HG03103 (cell line): ENCODE results near the gene PLGLB1.
"Not testable (repeated sequence)": the region's sequence is repeated elsewhere in the genome, so short reads cannot be mapped to it uniquely, and the experiment has no call there.

Experiments
- ATAC-seq: cut with Tn5 transposase; IDR thresholded peaks from one replicate; pipeline ENCODE4 v1.9.1; 2021; ENCODE audit warnings: low read depth; ENCODE audit not compliant: unreplicated experiment

Gene PLGLB1

DNA sequence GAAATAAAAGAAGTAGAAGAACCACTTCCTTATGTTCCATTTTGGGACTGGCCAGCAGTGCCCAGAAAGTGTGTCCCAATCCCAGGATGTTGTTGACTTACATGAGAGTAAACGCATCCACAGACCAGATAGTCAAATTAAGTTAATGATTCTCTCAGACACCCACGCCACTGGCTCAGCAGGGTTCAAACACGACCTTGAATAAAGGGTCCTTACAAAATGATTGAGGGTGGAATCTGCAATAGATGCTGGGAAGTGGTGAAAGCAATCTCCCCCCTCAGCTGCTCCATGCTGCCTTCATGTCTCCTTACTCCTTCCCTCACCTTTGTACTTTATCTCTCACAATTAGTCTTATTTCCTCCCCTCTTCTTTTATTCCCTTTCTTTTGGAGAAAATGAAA, at the start of gene PLGLB1:
Gene PLGLB1, minus strand, starts transcription at position 101 of the 400 bp plus-strand sequence. Its CDS starts 61 bp downstream, at position 40.
- not testable (repeated sequence) for ATAC-seq

DNA sequence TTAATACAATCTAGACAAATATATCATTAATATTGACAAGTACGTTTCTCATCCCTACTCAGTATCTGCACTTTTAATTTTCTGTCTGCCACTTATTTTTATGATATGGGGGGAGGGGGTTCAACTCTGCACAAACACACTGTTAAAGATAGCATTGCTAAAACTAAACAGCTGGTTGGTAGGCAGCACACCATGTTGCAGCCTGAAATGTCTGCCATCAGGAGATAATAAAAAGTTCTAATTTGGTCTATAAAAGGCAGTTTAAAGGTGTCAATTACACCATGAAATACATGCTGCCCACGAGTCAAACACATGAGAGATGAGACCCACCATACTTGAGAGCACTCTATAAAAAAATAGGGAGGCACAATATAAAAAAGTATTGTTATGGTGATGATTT, 42.7 kb upstream of the PLGLB1 start:
- not testable (repeated sequence) for ATAC-seq

GRCh38 chr2:87063431-87063830, 41.8 kb upstream of the PLGLB1 start:
- ATAC-seq: not testable (repeated sequence)

- not testable (repeated sequence) for ATAC-seq
Measured at GRCh38 chr2:87061519-87061918, 39.9 kb upstream of the PLGLB1 start.

- not testable (repeated sequence) for ATAC-seq
Measured at GRCh38 chr2:87057606-87058005, 36.0 kb upstream of the PLGLB1 start.

- not testable (repeated sequence) for ATAC-seq
Measured at GRCh38 chr2:87056843-87057242, 35.2 kb upstream of the PLGLB1 start.

DNA sequence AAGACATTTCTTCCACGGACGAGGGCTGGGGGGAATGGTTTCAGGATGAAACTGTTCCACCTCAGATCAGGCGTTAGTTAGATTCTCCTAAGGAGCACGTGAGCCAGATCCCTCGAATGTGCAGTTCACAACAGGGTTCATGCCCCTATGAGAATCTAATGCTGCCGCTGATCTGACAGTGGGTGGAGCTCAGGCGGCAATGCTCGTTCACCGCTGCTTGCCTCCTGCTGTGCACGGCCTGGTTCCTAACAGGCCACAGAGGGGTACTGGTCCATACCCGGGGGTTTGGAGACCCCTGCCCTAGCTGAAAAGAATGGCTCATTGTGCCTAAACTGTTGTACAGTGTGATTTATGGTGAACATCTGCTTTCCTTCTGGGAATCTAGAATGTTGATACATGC, 34.8 kb upstream of the PLGLB1 start:
- ATAC-seq: not testable (repeated sequence)

- ATAC-seq: not testable (repeated sequence)
Measured at GRCh38 chr2:87054375-87054774, 32.7 kb upstream of the PLGLB1 start.

GRCh38 chr2:87041321-87041978, 19.8 kb upstream of the PLGLB1 start:
- not testable (repeated sequence) for ATAC-seq

GRCh38 chr2:87028607-87029006, 7.0 kb upstream of the PLGLB1 start:
- ATAC-seq: not testable (repeated sequence)

DNA sequence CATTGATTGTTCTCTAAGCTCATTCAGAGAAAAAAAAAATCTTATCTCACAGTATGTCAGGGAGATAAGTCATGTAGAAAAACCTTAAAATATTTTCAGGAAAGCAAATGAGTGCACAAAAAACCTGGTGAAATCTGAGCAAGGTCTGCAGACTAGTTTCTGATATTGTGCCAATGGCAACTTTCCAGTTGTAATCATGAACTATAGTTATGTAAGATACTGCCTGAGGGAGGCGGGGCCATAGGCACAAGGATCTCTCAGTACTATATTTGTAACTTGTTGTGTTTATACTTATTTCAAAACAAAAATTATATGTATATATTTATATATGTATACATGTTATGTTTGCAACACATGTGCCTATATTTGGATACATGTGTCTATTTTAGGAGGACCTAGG, 5.2 kb upstream of the PLGLB1 start:
- not testable (repeated sequence) for ATAC-seq

DNA sequence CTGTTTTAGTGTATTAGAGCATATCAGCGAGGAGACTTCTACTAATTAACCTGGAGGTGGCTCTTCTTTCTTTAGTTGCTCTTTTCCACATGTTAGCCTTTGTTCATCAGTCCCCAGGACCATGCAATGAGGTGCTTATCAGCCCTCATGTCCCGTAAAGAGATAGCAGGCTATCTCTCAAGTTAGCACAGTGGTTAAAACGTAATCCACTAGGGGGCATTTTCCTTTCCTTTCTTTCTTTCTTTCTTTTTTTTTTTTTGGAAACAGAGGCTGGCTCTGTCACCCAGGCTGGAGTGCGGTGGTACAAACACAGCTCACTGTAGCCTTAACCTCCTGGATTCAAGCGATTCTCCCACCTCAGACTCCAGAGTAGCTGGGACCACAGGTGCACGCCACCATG, 4.3 kb upstream of the PLGLB1 start:
- not testable (repeated sequence) for ATAC-seq

DNA sequence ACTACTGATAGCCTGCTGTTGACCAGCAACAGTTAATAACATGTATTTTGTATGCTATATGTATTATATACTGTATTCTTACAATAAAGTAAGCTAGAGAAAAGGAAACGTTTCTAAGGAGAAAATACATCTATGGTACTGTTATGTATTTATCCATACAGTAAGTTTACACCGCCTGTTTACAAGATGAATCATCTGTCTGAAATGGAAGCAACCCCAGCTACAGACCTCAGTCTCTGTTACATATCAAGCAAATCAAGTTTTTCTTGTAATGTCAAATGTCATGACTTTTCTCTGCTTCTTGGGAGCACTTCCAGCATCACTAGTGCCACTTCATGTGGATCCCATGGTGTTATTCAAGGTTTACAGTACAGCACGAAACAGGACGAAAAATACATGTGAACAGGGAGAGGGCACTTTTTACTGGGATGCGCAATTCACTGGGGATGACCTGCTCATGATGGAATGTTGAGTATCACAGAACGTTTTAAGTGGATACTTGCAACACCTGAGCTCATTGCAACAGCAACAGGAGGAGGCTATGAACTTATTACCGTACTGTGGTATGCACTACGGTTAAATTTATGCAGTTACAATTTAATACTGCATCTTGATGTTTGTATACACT, 2.5 kb upstream of the PLGLB1 start:
- ATAC-seq: not testable (repeated sequence)

DNA sequence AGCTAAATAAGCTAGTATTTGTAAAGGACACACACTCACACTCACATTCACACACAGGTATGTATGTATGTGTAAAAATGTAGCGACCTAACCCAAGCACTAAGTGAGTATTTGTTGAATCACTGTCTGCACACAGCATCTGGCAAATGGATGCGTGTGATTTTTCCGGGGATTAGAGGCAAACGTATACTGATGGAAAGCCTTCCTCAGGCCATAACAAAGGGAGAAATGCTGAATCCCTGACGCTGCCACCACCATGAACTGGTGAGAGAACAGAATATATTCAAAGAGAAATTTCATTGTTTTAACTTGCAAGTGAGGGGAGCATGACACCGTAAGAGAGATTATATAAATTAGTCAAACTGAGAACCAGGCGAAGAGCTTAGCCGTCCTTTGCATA, 601 bp downstream of the PLGLB1 start:
- not testable (repeated sequence) for ATAC-seq

DNA sequence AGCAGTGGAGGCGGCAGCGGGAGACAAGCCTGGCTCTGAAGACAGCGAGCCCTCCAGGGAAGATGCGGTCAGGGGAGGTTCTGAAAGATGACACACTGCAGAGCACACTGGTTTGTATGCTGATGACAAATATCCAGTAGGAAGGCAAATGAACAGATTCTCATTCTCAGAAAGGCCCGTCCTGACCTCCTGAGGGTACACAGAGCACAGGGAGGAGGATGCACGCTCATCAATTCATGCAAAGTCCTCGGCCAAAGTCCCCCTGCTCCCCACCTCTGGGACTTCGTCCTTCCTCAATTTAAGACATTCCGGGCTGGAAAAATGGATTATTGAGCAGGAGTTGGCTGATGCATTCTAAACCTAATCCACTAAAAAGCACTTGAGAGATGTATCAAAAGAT, 2.6 kb downstream of the PLGLB1 start:
- not testable (repeated sequence) for ATAC-seq

DNA sequence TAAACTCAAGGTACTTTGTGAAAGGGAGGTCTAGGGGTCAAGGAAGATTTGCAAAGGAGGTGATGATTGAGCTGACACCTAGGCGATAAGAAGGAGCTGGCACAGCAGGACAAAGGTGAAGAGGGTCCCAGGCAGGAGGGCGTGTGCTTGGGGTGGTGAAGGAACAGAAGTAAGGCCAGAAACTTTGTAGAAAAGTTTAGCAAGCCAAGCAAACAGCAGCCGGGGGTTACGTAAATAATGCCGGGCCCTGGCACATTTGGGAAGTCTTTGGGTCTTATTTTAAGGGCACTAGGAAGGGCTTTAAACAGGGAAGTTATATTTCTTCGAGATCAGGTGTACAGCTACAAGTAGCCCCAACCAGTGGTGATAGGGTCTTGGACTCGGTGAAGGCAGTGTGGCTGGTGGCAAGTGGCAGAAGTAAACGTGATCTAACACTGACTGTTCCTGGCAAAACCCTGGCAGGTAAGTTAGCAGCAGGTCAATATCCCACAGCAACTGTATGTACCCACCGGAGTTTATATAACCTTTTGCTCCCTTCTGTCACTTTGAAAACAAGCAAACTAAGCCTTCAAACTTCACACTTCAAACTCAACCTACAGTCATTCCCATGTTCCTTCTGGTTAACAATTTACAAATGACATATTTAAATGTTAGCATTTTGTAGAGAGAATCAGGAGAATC, 7.0 kb downstream of the PLGLB1 start:
- not testable (repeated sequence) for ATAC-seq

DNA sequence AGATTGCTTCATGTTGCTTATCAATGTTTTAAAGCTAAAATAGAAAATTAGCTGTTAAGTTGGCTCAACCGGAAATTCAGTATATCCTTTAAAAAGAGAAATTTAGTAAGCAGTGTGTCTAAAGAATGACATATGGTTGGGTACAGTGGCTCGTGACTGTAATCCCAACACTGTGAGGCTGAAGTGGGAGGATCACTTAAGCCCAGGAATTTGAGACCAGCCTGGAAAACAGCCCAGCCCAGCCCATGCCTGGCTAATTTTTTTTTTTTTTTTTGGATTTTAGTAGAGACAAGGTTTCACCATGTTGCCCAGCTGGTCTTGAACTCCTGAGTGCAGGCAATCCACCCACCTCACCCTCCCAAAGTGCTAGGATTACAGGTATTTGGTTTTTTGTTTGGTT, 17.2 kb downstream of the PLGLB1 start:
- ATAC-seq: not testable (repeated sequence)
